ENCODE measurements around the gene LOC128125822.

DNA sequence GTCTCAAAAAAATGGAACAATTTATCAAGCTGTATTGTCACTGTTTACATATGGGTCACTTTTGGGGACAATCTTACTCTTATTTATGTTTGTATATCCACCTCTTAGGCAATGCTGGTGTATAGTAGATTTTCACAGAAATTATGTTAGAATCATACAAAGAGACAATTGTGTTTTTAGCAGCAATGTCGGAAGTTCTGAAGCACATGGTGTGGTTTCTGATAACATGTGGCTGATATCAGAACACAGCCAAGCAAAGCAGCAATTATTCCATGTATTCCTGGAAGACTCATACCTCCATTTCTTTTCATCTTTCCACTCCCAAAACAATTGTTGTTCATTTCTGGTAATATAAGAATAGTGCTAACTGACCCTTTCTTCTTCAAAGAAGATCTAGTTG lies 17.5 kb upstream of the LOC128125822 start:
- no peak for TF ChIP-seq SP1 (IDR thresholded peaks at IDR 0.05; ENCODE audit: low read depth)
- TF ChIP-seq, protein P1, sequence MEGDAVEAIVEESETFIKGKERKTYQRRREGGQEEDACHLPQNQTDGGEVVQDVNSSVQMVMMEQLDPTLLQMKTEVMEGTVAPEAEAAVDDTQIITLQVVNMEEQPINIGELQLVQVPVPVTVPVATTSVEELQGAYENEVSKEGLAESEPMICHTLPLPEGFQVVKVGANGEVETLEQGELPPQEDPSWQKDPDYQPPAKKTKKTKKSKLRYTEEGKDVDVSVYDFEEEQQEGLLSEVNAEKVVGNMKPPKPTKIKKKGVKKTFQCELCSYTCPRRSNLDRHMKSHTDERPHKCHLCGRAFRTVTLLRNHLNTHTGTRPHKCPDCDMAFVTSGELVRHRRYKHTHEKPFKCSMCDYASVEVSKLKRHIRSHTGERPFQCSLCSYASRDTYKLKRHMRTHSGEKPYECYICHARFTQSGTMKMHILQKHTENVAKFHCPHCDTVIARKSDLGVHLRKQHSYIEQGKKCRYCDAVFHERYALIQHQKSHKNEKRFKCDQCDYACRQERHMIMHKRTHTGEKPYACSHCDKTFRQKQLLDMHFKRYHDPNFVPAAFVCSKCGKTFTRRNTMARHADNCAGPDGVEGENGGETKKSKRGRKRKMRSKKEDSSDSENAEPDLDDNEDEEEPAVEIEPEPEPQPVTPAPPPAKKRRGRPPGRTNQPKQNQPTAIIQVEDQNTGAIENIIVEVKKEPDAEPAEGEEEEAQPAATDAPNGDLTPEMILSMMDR (IDR thresholded peaks at IDR 0.05 in 2 of 3, conservative IDR thresholded peaks at IDR 0.05 in 1 of 3; ENCODE audit: borderline replicate concordance in 1 of 3, insufficient read depth in 1 of 3, low read depth in 2 of 3, low read length in 2 of 3), result no peak
- TF ChIP-seq JUND (IDR thresholded peaks at IDR 0.05), result no peak
- TF ChIP-seq EZH2phosphoT487 (IDR thresholded peaks at IDR 0.05; ENCODE audit: borderline replicate concordance), result no peak
- no peak for TF ChIP-seq ATF3 (IDR thresholded peaks at IDR 0.05)
- no peak for TF ChIP-seq POLR2A (IDR thresholded peaks at IDR 0.05; ENCODE audit: borderline replicate concordance, extremely low read depth, insufficient read depth, insufficient read length)
- TF ChIP-seq CEBPB (IDR thresholded peaks at IDR 0.05; ENCODE audit: low read depth), result no peak
- TF ChIP-seq CBX3 (IDR thresholded peaks at IDR 0.05; ENCODE audit: low read depth), result no peak
- no peak for TF ChIP-seq ELF1 (IDR thresholded peaks at IDR 0.05; ENCODE audit: borderline replicate concordance, low read depth)
- no peak for TF ChIP-seq SRF (IDR thresholded peaks at IDR 0.05; ENCODE audit: low read depth)
- TF ChIP-seq POLR2AphosphoS5 (IDR thresholded peaks at IDR 0.05; ENCODE audit: low read depth, low read length), result no peak
- no peak for TF ChIP-seq MAX (IDR thresholded peaks at IDR 0.05)
- no peak for TF ChIP-seq SIN3A (IDR thresholded peaks at IDR 0.05; ENCODE audit: low read depth)
- no peak for TF ChIP-seq YY1 (IDR thresholded peaks at IDR 0.05; ENCODE audit: extremely low read depth, insufficient replicate concordance, low read depth, low read length)

Data from HCT116 (cell line).